ENCODE measurements around the gene WDR7. TPM values are rescaled to one million over a fixed set of nuclear protein-coding genes. Genes with fewer than 3 reads are reported as not detected.

The WDR7 gene
- total RNA-seq, 4 donors from 2014 or later, result 23.1 to 48.6 (median 30.3) TPM

- TF ChIP-seq POLR2AphosphoS5 (IDR thresholded peaks at IDR 0.05) (no peak), EP300 (IDR thresholded peaks at IDR 0.05) (no peak), POLR2A (IDR thresholded peaks at IDR 0.05; ENCODE audit: low read depth) (no peak), CTCF (IDR thresholded peaks at IDR 0.05) (no peak)
- Histone ChIP-seq H3K4me3 (no peak overlapping the region), H3K27me3 (no peaks in the 10 kb centered on the region), H3K9me3 (no peaks in the 10 kb centered on the region), H3K4me1 (peaks cover 0 to 3% (median 0%) of the 10 kb centered on the region in 4 donors), H3K36me3 (peaks cover 0 to 26% (median 6%) of the 10 kb centered on the region in 4 donors), H3K27ac (replicated peaks in 1 of 4) (no peak overlapping the region)
- WGBS, result 97% methylated on average over 5 of the region's 5 CpGs
- intact Hi-C loops (cut with DNase I), result no loop called here
- DNase-seq (ENCODE audit: extremely low spot score), result no peak
Measured at GRCh38 chr18:56787390-56787789, 136.2 kb downstream of the WDR7 start.

- Histone ChIP-seq H3K4me1 (peaks cover 0 to 3% (median 0%) of the 10 kb centered on the region in 4 donors), H3K4me3 (no peak overlapping the region), H3K9me3 (no peaks in the 10 kb centered on the region), H3K27me3 (no peaks in the 10 kb centered on the region), H3K36me3 (peaks cover 0 to 17% (median 4%) of the 10 kb centered on the region in 4 donors), H3K27ac (replicated peaks in 1 of 4) (peak overlapping the region in 1 of 4 donors; percentile 4)
- intact Hi-C loops (cut with DNase I), result no loop called here
- peak in 1 of 3 experiments; percentile 27 for TF ChIP-seq CTCF (IDR thresholded peaks at IDR 0.05)
- no peak for TF ChIP-seq POLR2A (IDR thresholded peaks at IDR 0.05; ENCODE audit: low read depth)
- no peak for TF ChIP-seq POLR2AphosphoS5 (IDR thresholded peaks at IDR 0.05)
- no peak for TF ChIP-seq EP300 (IDR thresholded peaks at IDR 0.05)
- 92% methylated on average over 9 of the region's 9 CpGs for WGBS
- DNase-seq (ENCODE audit: extremely low spot score), result no peak
Measured at GRCh38 chr18:56789004-56789888, 138.1 kb downstream of the WDR7 start.

- Histone ChIP-seq H3K36me3 (peaks cover 0 to 16% (median 1%) of the 10 kb centered on the region in 4 donors), H3K4me3 (no peak overlapping the region), H3K4me1 (peaks cover 0 to 3% (median 0%) of the 10 kb centered on the region in 4 donors), H3K27me3 (no peaks in the 10 kb centered on the region), H3K27ac (replicated peaks in 1 of 4) (no peak overlapping the region), H3K9me3 (no peaks in the 10 kb centered on the region)
- intact Hi-C loops (cut with DNase I), result no loop called here
- 95% methylated on average over 3 of the region's 3 CpGs for WGBS
- TF ChIP-seq EP300 (IDR thresholded peaks at IDR 0.05), result no peak
- DNase-seq (ENCODE audit: extremely low spot score), result no peak
Measured at GRCh38 chr18:56789889-56790180, 138.7 kb downstream of the WDR7 start.

GRCh38 chr18:56795381-56795780 lies 144.2 kb downstream of the WDR7 start:
- TF ChIP-seq CTCF (IDR thresholded peaks at IDR 0.05), result no peak
- TF ChIP-seq POLR2A (IDR thresholded peaks at IDR 0.05; ENCODE audit: low read depth), result no peak
- TF ChIP-seq POLR2AphosphoS5 (IDR thresholded peaks at IDR 0.05), result no peak
- no peak for TF ChIP-seq EP300 (IDR thresholded peaks at IDR 0.05)
- Histone ChIP-seq H3K9me3 (no peaks in the 10 kb centered on the region), H3K4me3 (no peak overlapping the region), H3K27ac (replicated peaks in 1 of 4) (no peak overlapping the region), H3K36me3 (peaks cover 0 to 4% (median 0%) of the 10 kb centered on the region in 4 donors), H3K4me1 (peaks cover 0 to 8% (median 4%) of the 10 kb centered on the region in 4 donors), H3K27me3 (no peaks in the 10 kb centered on the region)
- intact Hi-C loops (cut with DNase I), result no loop called here
- no peak for DNase-seq (ENCODE audit: extremely low spot score)
- WGBS, result 68% methylated on average over 1 of the region's 1 CpG

- intact Hi-C loops (cut with DNase I), result no loop called here
Measured at GRCh38 chr18:56799756-56800155, 148.6 kb downstream of the WDR7 start.

More at GRCh38 chr18:56799756-56800155, 148.6 kb downstream of the WDR7 start:
- Histone ChIP-seq H3K27me3 (no peaks in the 10 kb centered on the region), H3K36me3 (peaks cover 0 to 4% (median under 1%) of the 10 kb centered on the region in 4 donors), H3K4me1 (peaks cover 0 to 8% (median 4%) of the 10 kb centered on the region in 4 donors), H3K9me3 (no peaks in the 10 kb centered on the region), H3K4me3 (no peak overlapping the region), H3K27ac (replicated peaks in 1 of 4) (no peak overlapping the region)
- DNase-seq (ENCODE audit: extremely low spot score), result no peak
- WGBS, result 15% methylated on average over 2 of the region's 2 CpGs
- TF ChIP-seq CTCF (IDR thresholded peaks at IDR 0.05), result no peak
